ENCODE results near the gene PRKCH.

DNA sequence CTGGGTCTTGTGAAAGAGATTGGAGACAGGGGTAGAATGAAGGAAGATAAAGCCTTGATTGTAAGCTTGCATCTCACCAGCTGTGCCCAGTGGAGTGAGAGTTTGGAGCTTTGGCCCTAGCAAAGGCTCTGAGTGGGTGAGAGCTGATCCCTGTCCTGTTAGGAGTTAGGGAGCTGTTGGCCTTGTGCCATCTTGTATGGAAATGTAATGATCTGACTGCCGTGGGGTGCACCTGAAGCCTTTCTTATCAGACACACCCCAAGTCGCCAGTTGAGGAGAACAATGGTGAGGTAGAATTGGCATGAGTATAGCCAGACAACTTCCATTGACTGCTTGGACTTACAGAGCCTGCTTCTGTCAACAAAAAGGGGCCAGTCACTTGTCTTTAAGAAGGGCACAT is 130.1 kb downstream of the PRKCH start:
- TF ChIP-seq, protein P1, sequence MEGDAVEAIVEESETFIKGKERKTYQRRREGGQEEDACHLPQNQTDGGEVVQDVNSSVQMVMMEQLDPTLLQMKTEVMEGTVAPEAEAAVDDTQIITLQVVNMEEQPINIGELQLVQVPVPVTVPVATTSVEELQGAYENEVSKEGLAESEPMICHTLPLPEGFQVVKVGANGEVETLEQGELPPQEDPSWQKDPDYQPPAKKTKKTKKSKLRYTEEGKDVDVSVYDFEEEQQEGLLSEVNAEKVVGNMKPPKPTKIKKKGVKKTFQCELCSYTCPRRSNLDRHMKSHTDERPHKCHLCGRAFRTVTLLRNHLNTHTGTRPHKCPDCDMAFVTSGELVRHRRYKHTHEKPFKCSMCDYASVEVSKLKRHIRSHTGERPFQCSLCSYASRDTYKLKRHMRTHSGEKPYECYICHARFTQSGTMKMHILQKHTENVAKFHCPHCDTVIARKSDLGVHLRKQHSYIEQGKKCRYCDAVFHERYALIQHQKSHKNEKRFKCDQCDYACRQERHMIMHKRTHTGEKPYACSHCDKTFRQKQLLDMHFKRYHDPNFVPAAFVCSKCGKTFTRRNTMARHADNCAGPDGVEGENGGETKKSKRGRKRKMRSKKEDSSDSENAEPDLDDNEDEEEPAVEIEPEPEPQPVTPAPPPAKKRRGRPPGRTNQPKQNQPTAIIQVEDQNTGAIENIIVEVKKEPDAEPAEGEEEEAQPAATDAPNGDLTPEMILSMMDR (conservative IDR thresholded peaks at IDR 0.05; ENCODE audit: low read depth, low read length): no peak
- no peak for TF ChIP-seq EZH2phosphoT487 (IDR thresholded peaks at IDR 0.05; ENCODE audit: borderline replicate concordance, low read length)
- TF ChIP-seq EZH2 (IDR thresholded peaks at IDR 0.05; ENCODE audit: low read length, unreplicated experiment): no peak
